Measurements from ENCODE around the gene UBA52. TPM values are rescaled to one million over a fixed set of nuclear protein-coding genes. Genes with fewer than 3 reads are reported as not detected.
"Not testable (repeated sequence)": the region's sequence is repeated elsewhere in the genome, so short reads cannot be mapped to it uniquely, and the experiment has no call there.

Gene UBA52
- total RNA-seq, 1 experiment from 2014 or later = 1,108 TPM

- Histone ChIP-seq H4K20me1 (ENCODE audit: low read length) (no peaks in the 10 kb centered on the region), H3K4me2 (ENCODE audit: low read length) (peak overlapping the region; percentile 98), H3K27me3 (ENCODE audit: low read length) (no peaks in the 10 kb centered on the region), H3K27ac (ENCODE audit: low read length) (no peak overlapping the region), H2AFZ (ENCODE audit: low read length) (no peak overlapping the region), H3K4me1 (ENCODE audit: insufficient read depth, low read length) (peaks cover 27% of the 10 kb centered on the region), H3K9me2 (replicated peaks; ENCODE audit: low read length) (no peaks in the 10 kb centered on the region), H3F3A (ENCODE audit: low read length, unreplicated experiment) (no peaks in the 10 kb centered on the region), H3K36me3 (ENCODE audit: low read depth, low read length) (no peaks in the 10 kb centered on the region), H3K9me3 (ENCODE audit: low read length) (no peaks in the 10 kb centered on the region), H3K4me3 (ENCODE audit: low read length) (peak overlapping the region; percentile 79; the same call in 1 of the 2 replicates), H3K79me2 (ENCODE audit: low read length) (peaks cover 13% of the 10 kb centered on the region), H3K9ac (ENCODE audit: low read length) (no peak overlapping the region)
- ChIA-PET CTCF (interaction anchor here (1.0 kb wide), 1 partner anchor 139 kb away, joined by 3 read pairs; no protein-coding TSS in a partner anchor), POLR2A (ENCODE audit: unreplicated experiment) (no interaction called here)
- no TSS peak for BruUV-seq (replicated peaks)
- DNase-seq (no peak), ATAC-seq (no peak)
- intact Hi-C loops (cut with micrococcal nuclease) = no loop called here
- TF ChIP-seq, protein P1, sequence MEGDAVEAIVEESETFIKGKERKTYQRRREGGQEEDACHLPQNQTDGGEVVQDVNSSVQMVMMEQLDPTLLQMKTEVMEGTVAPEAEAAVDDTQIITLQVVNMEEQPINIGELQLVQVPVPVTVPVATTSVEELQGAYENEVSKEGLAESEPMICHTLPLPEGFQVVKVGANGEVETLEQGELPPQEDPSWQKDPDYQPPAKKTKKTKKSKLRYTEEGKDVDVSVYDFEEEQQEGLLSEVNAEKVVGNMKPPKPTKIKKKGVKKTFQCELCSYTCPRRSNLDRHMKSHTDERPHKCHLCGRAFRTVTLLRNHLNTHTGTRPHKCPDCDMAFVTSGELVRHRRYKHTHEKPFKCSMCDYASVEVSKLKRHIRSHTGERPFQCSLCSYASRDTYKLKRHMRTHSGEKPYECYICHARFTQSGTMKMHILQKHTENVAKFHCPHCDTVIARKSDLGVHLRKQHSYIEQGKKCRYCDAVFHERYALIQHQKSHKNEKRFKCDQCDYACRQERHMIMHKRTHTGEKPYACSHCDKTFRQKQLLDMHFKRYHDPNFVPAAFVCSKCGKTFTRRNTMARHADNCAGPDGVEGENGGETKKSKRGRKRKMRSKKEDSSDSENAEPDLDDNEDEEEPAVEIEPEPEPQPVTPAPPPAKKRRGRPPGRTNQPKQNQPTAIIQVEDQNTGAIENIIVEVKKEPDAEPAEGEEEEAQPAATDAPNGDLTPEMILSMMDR (conservative IDR thresholded peaks at IDR 0.05; ENCODE audit: low read depth, low read length) = no peak
- no peak for TF ChIP-seq EZH2phosphoT487 (IDR thresholded peaks at IDR 0.05; ENCODE audit: borderline replicate concordance, low read length)
Observed at GRCh38 chr19:18590273-18591272, 18.9 kb downstream of the UBA52 start.

- Histone ChIP-seq H3K4me2 (ENCODE audit: low read length) (no peak overlapping the region), H3K27me3 (ENCODE audit: low read length) (no peaks in the 10 kb centered on the region), H3F3A (ENCODE audit: low read length, unreplicated experiment) (no peaks in the 10 kb centered on the region), H3K9ac (ENCODE audit: low read length) (no peak overlapping the region), H3K36me3 (ENCODE audit: low read depth, low read length) (no peaks in the 10 kb centered on the region), H4K20me1 (ENCODE audit: low read length) (no peaks in the 10 kb centered on the region), H3K4me3 (ENCODE audit: low read length) (no peak overlapping the region), H2AFZ (ENCODE audit: low read length) (no peak overlapping the region), H3K9me2 (replicated peaks; ENCODE audit: low read length) (no peaks in the 10 kb centered on the region), H3K9me3 (ENCODE audit: low read length) (no peaks in the 10 kb centered on the region), H3K79me2 (ENCODE audit: low read length) (peaks cover 13% of the 10 kb centered on the region), H3K27ac (ENCODE audit: low read length) (no peak overlapping the region), H3K4me1 (ENCODE audit: insufficient read depth, low read length) (peaks cover 27% of the 10 kb centered on the region)
- POLR2A ChIA-PET (ENCODE audit: unreplicated experiment) = no interaction called here
- ATAC-seq (no peak), DNase-seq (no peak)
- intact Hi-C loops (cut with micrococcal nuclease) = no loop called here
- no peak for TF ChIP-seq EZH2phosphoT487 (IDR thresholded peaks at IDR 0.05; ENCODE audit: borderline replicate concordance, low read length)
- TF ChIP-seq EZH2 (IDR thresholded peaks at IDR 0.05; ENCODE audit: low read length, unreplicated experiment) = no peak
- TF ChIP-seq, protein P1 (conservative IDR thresholded peaks at IDR 0.05; ENCODE audit: low read depth, low read length) = no peak
- no TSS peak for BruUV-seq (replicated peaks)
- CTCF ChIA-PET = no interaction called here
Observed at GRCh38 chr19:18591735-18592385, 20.2 kb downstream of the UBA52 start.

- H3K9ac ChIP-seq (ENCODE audit: low read length); intact Hi-C loops (cut with micrococcal nuclease); H2AFZ ChIP-seq (ENCODE audit: low read length); ATAC-seq; H3K4me3 ChIP-seq (ENCODE audit: low read length); H3K9me2 ChIP-seq (replicated peaks; ENCODE audit: low read length); H3K27ac ChIP-seq (ENCODE audit: low read length); H4K20me1 ChIP-seq (ENCODE audit: low read length); H3F3A ChIP-seq (ENCODE audit: low read length, unreplicated experiment); H3K4me2 ChIP-seq (ENCODE audit: low read length); POLR2A ChIA-PET (ENCODE audit: unreplicated experiment); H3K9me3 ChIP-seq (ENCODE audit: low read length); H3K36me3 ChIP-seq (ENCODE audit: low read depth, low read length); BruUV-seq (replicated peaks); DNase-seq; H3K27me3 ChIP-seq (ENCODE audit: low read length): not testable (repeated sequence)
- Histone ChIP-seq H3K4me1 (ENCODE audit: insufficient read depth, low read length) (peaks cover 27% of the 10 kb centered on the region), H3K79me2 (ENCODE audit: low read length) (peaks cover 13% of the 10 kb centered on the region)
- CTCF ChIA-PET = interaction anchor here (0.5 kb wide), 1 partner anchor 27 kb away, joined by 7 read pairs; no protein-coding TSS in a partner anchor
Observed at GRCh38 chr19:18592732-18593131, 21.1 kb downstream of the UBA52 start.

Measured in PC-3 (cell line).